Limb (tissue), 2 donors: ENCODE results near the gene EEF1E1.

Source experiments
- DNase-seq, 2 donors: peaks; one replicate each; pipeline ENCODE4 v3.0.0-alpha.2; 2016; ENCODE audit errors: extremely low spot score in 2 of 2

The EEF1E1 gene

DNA sequence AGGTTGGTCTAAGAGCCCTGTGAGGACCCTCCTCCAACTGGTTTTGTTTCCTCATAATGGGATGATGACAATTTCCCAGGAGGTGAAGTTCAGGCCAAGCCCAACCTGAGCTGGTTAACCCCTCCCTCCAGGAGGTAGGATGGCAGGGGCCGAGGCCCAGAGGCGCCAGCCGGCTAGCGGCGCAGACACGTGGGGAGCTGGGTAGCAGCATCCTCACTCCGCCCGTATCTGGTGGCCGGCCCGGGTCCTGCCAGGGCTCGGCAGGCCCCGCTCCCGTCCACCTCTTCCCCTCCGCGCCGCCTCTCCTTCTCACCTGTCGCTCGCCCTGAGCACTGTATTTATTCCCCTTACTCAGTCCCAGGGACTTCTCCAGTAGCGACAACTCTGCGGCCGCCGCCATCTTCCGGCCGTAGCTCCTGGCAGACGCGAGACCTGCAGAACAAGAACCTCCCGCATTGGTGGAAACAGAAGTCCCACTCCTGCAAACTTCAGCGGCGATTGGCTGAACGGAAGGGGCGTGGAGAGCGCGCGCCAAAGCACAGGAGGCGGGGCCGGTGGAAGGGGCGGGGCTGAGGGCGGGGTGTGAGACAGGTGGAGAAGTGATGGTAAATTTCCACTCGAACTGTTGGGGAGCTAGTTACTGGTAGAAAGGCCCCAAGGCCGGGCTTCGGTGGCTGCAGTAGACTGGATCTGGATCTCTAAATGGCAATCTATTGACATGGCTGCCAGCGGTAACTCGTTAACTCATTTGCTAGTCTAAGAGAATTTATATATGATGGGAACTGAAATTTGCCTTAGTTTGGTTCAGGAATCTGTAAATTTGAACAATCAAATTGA lies at the start of gene EEF1E1:
Gene EEF1E1, minus strand, starts transcription at position 427 of the 837 bp plus-strand sequence. Its CDS starts 27 bp downstream, at position 400.
- DNase-seq: peak; percentile 96 to 97

- no peak for DNase-seq
Observed at GRCh38 chr6:8149350-8149749, 47.0 kb upstream of the EEF1E1 start.

DNA sequence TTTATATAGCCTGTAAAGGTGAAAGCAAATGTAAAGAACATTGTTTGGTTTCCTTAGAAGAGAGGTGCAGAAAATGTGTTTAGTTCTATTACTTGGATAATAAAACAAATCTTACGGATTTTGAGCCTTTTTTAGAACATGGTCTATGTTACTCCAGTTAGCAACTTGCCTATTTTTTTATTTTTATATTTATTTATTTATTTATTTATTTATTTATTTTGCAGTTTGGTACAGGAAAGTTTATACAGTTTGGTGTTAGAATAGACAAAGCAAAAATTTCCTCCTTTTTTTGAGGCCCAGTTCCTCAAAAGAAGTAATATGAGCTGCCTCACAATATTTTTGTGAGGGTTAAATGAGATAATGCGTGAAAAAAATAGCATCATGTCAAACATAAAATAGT lies 41.6 kb upstream of the EEF1E1 start:
- no peak for DNase-seq

DNA sequence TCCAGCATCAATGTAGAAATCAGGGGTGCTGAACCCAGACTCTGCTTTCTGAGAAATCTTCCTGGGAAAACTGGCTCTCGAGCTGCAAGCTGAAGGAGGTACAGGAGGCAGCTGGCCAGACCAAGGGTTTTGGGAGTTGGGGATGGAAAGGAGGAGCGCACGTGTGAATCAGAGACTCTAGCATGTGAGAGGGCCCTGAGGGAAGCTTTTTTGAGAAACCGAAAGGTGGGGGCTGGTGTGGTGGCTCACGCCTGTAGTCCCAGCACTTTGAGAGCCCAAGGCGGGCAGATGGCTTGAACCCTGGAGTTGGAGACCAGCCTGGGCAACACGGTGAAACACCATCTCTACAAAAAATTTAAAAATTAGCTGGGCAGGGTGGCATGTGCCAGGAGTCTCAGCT lies 37.1 kb upstream of the EEF1E1 start:
- DNase-seq: no peak

DNA sequence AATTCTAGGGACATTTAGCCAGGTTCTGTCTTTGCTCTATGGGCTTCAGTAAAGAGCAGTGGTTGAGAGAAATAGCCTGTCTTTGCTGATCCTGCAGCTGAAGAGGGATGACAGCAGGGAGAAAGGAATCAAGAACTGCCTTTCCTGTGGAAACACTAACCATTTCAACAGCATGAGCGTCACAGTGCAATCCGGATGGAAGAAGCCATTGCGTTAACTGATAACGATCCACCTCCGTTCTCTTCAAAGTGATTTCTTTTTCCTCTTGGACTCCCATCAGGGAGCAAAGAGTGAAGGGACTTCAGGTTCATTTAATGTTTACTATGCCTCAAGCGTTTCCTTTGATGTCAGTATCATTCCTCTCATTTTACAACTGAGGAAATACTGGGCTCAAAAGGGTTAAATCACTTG lies 35.2 kb upstream of the EEF1E1 start:
- no peak for DNase-seq

GRCh38 chr6:8135276-8135675 lies 32.9 kb upstream of the EEF1E1 start:
- no peak for DNase-seq

DNA sequence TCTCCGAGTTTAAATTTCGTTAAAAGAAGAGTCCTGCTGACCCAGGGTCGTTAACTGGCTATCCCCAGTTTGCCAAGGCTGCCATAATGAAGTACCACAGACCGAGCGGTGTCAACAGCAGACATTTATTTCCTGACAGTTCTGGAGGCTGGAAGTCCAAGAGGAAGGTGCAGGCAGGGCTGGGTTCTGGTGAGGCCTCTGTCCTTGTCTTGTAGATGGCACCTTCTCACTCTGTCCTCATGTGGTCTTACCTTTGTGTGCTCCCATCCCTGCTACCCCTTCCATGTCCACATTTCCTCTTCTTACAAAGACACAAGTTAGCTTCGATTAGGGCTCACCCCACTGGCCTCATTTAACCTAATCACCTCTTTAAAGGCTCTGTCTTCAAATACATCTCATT lies 29.8 kb upstream of the EEF1E1 start:
- DNase-seq: no peak

GRCh38 chr6:8131265-8131897 lies 29.0 kb upstream of the EEF1E1 start:
- peak; percentile 63 for DNase-seq

DNA sequence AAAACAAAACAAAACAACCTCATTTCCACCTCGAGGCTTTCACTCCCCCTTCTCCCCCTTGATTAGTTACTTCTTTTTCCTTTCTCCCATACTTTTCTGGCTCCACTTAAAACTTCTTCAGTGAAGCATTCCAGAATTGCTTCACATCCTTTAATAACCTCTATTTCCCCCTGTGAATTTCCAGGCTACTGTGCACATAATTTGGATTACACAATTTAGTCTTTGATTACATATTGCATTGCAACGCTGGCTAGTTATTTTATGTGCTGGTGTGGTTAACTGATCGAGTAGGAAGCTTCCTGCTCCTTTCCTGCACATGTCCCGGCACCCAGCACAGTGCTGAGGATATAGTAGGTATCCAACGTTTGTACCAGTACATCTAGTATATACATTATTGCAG lies 28.1 kb upstream of the EEF1E1 start:
- no peak for DNase-seq

GRCh38 chr6:8123236-8123635 lies 20.9 kb upstream of the EEF1E1 start:
- no peak for DNase-seq

- no peak for DNase-seq
Observed at GRCh38 chr6:8114956-8115355, 12.6 kb upstream of the EEF1E1 start.

DNA sequence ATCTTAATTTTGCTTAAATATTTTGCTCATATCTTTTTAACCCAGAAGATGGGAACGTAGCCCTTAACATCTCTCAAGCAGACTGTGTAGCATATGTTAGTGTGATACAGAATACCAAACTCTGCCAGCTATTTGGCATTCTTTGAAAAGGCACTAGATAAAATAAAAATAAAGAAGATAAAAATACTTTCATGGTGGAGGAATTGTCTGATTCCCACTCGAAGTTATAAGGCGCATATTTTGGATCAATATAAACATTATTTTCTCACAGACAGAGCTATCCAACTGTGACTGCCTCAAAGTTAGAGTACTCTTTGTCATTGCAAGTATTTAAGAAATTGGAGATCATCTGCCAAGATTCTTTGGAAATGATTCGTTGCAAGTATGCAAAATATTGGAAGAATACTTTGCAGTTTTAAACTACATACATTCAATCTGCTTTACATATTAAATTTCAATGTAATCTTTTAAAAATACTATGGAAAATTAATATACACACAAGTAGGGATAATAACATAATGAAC lies 10.8 kb upstream of the EEF1E1 start:
- DNase-seq: no peak

DNA sequence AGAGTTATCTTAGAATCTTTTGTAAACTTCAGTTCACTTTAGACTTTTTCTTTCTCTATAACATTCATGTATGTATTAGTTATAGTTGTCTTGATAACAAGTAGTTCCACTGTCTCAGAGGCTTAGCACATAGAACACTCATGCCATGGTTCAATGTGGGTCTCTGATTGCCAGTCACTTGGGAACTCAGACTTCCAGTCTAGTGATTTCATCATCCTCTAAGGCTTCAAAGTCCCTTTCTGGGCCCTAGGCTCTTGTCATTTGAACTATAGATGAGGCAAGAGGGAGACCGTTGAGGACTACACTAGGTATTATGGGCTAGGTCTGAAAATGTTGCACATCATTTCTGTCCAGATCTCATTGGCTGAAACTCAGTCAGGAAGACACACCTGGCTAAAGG lies 8.4 kb upstream of the EEF1E1 start:
- no peak for DNase-seq

- no peak for DNase-seq
Observed at GRCh38 chr6:8110117-8110721, 7.9 kb upstream of the EEF1E1 start.

DNA sequence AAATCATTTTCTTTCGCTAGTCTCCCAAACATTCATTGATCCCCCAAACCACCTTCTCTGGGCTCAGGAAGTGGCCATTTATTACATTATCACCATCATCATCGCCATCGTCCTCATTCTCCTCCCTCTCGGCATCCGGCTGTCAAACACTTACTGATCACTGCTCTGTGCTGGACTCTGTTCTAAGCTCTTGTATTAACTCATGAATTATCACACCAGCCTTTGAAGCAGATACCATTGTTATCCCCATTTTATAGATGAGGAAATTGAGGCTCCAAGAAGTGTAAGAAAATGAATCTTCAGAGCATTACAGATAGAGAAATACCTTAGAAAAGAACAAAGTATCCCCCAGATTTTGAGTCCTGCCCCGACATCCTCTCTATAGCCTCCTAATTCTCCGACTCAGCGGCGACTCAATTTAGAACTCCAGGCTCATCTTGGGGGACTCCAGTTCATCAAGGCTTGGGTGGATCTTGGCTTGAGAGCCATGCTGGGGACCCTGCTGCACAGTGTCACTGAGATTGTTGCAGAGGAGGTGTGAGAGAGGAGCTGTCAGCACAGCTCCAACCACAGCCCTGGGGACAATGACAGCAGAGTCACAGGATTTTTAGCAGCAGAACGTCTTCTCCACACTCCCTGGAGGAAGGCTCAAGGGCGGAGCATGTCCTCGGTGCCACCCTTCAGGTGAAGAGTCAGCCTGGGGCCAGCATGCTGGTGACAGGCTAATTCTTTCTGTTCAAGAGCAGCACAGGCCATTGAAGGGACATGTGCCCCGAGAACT lies 6.6 kb upstream of the EEF1E1 start:
- DNase-seq: no peak

DNA sequence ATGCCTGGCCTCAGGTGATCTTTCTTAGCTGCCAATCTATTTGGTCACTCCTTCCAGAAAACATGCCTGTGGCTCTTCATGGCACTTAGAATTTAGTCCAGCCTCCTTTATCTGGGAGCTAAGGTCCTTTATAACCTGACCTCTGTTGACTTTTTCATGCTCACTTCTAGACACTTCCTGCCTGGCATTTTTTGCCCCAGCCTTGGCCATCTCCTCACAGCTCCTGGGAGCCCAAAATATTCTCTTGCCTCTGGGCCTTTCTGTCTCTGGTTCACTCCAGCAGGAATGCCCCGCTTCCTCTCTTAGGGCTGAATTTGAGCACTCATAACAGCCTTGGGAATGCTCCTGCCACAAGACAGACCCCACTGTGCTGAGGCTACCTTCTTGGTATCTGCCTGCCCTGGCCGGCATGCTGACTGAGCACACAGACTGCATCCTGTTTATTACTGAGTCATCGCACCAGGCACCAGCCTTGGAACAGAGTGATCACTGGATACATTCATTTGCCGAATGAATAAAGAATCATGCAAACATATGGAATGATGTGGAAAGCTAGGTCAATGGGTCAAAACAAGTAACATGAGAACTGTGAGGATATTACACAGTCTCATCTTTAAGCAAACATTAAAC lies 5.8 kb upstream of the EEF1E1 start:
- no peak for DNase-seq

- DNase-seq: no peak
Observed at GRCh38 chr6:8105791-8106190, 3.4 kb upstream of the EEF1E1 start.

- DNase-seq: no peak
Observed at GRCh38 chr6:8103726-8104125, 1.4 kb upstream of the EEF1E1 start.

DNA sequence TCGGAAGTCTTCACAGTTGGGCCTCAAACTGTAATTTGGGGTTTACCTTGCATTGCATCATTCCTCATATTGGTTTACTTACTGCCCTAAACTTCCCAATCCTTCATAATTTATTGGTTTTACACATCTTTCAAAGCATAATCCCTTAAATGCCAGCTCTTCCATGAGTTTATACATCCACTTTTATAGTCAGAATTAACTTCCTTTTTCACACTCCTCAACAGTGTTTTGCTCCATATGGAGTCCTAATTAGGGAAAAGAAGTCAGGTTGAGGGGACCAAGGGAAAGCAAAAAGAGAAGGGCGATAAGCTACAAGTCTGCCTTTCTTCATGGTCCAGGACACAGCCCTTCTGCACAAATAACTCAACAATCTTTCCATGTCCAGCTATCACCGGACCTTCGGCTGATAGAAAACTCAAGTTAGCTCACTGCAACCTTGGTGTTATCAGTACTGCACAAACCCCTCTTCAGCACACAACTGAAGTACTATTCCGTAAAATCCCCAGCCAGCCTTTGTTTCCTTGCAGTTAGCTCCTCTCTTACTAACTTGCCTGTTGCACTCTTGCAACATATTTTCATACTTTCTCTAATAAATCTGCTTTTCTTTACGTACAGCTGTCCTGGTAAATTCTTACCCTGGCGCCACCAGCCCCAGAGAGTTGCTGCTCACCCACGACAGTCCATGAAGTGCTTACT lies 2.0 kb downstream of the EEF1E1 start:
- no peak for DNase-seq

- no peak for DNase-seq
Observed at GRCh38 chr6:8090650-8091049, 11.7 kb downstream of the EEF1E1 start.

GRCh38 chr6:8088886-8089285 lies 13.5 kb downstream of the EEF1E1 start:
- DNase-seq: no peak
